Kidney (tissue), 14 donors: ENCODE data around the gene ZNF644. TPM values are rescaled to one million over a fixed set of nuclear protein-coding genes. Genes with fewer than 3 reads are reported as not detected.
"Not testable (repeated sequence)": the region's sequence is repeated elsewhere in the genome, so short reads cannot be mapped to it uniquely, and the experiment has no call there.

ENCODE experiments used
- DNase-seq, 5 donors: peaks; one replicate each; pipeline ENCODE4 v3.0.0-alpha.2; 2013 to 2020
- FAIRE-seq: peaks from 2 replicates; lab custom pipeline; 2012; peaks lifted over from hg19 to GRCh38; lab: Jason Lieb, UNC
- H3K27ac ChIP-seq, 2 donors: one replicate each; pipeline ENCODE4 v1.7.0; 2013; ENCODE audit warnings: low read depth in 2 of 2, low read length in 2 of 2, inconsistent platforms in 1 of 2
- H3K27me3 ChIP-seq: one replicate; pipeline ENCODE4 v1.7.1; 2013; ENCODE audit warnings: low read length, inconsistent platforms; ENCODE audit not compliant: control insufficient read depth, insufficient read depth
- H3K36me3 ChIP-seq, 3 donors: one replicate each; pipeline versions ENCODE4 v1.7.0 to v1.7.1; 2013; ENCODE audit warnings: low read length in 3 of 3, control low read depth in 1 of 3, inconsistent platforms in 1 of 3; ENCODE audit not compliant: insufficient read depth in 3 of 3, control insufficient read depth in 2 of 3
- H3K4me1 ChIP-seq, 3 donors: one replicate each; pipeline versions ENCODE4 v1.7.0 to v1.7.1; 2013; ENCODE audit warnings: low read length in 3 of 3, inconsistent platforms in 1 of 3, low read depth in 1 of 3; ENCODE audit not compliant: control insufficient read depth in 2 of 3, insufficient read depth in 2 of 3
- H3K4me3 ChIP-seq, 3 donors: one replicate each; pipeline versions ENCODE4 v1.7.0 to v1.8.1; 2013; ENCODE audit warnings: low read length in 3 of 3, control low read depth in 1 of 3, inconsistent platforms in 1 of 3
- H3K9ac ChIP-seq, 3 donors: one replicate each; pipeline versions ENCODE4 v1.7.0 to v1.7.1; 2013; ENCODE audit warnings: low read length in 3 of 3, control low read depth in 1 of 3, inconsistent platforms in 1 of 3
- H3K9me3 ChIP-seq, 3 donors: one replicate each; pipeline versions ENCODE4 v1.7.0 to v1.7.1; 2013; ENCODE audit warnings: low read length in 3 of 3, control low read depth in 1 of 3, inconsistent platforms in 1 of 3; ENCODE audit not compliant: control insufficient read depth in 2 of 3, insufficient read depth in 1 of 3
- intact Hi-C: fragments of 100-400 bp; cut with DNase I; formaldehyde crosslinking; loops from one replicate; pipeline ENCODE4 v1.11.1; 2022
- polyA plus RNA-seq: library from polyadenylated mRNA; stranded (reverse); fragments of 350-450 nt; fragmentation: Illumina TruSeq; extraction: RNeasy Lipid Tissue Mini Kit (QIAGEN cat#74804); gene quantifications from one replicate; pipeline ENCODE4 v1.2.3, GENCODE V29; 2014; ENCODE audit warnings: low read depth, low replicate concordance; ENCODE audit not compliant: insufficient read depth
- total RNA-seq: library from RNA; stranded (reverse); fragmentation: NEBNext Ultra II Directional; extraction: Animal tissue kit (Norgen Biotek cat#: 25700); gene quantifications from one replicate; pipeline ENCODE4 v1.2.1, GENCODE V29; 2021
- TF ChIP-seq, protein P1 (sequence below): IDR thresholded peaks from 3 replicates; pipeline ENCODE4 v1.5.1; 2012; ENCODE audit warnings: mild to moderate bottlenecking, moderate library complexity, borderline replicate concordance; ENCODE audit not compliant: insufficient read depth; ENCODE audit errors: extremely low read depth
- donor health status: control.
- donor health status: control.
- donor health status: control.
- donor health status: control.
- donor health status: control.
- donor health status: DM: yes; HTN: yes; CAD: no.
- donor health status: Normal renal cell carcinoma (clear cell type).

ZNF644 gene
- total and polyA plus RNA-seq, 2 donors from 2014 or later = 10.5 to 60.4 TPM

DNA sequence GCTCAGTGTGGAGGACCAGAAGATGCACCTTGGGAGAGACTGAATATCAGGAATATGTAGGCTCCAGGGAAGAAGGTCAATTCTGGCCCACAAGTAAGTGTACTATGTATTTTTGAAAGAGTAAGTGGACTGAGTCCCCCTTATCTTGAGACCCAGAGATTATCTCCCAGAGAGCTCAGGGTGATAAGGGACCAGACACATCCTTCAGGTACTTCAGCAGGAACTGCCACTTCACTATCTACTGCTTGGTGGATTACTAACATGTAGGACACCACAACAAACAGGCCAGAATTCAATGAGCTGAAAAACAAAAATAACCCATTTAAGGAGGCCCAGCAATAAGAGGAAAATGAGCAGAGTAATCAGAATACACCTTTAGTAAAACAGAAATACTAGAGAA lies 119.2 kb downstream of the ZNF644 start:
- Histone ChIP-seq H3K27ac (no peak overlapping the region), H3K4me3 (no peak overlapping the region), H3K4me1 (no peaks in the 10 kb centered on the region), H3K27me3 (no peaks in the 10 kb centered on the region), H3K9ac (no peak overlapping the region), H3K36me3 (no peaks in the 10 kb centered on the region), H3K9me3 (no peaks in the 10 kb centered on the region)
- TF ChIP-seq, protein P1, sequence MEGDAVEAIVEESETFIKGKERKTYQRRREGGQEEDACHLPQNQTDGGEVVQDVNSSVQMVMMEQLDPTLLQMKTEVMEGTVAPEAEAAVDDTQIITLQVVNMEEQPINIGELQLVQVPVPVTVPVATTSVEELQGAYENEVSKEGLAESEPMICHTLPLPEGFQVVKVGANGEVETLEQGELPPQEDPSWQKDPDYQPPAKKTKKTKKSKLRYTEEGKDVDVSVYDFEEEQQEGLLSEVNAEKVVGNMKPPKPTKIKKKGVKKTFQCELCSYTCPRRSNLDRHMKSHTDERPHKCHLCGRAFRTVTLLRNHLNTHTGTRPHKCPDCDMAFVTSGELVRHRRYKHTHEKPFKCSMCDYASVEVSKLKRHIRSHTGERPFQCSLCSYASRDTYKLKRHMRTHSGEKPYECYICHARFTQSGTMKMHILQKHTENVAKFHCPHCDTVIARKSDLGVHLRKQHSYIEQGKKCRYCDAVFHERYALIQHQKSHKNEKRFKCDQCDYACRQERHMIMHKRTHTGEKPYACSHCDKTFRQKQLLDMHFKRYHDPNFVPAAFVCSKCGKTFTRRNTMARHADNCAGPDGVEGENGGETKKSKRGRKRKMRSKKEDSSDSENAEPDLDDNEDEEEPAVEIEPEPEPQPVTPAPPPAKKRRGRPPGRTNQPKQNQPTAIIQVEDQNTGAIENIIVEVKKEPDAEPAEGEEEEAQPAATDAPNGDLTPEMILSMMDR = no peak
- DNase-seq = no peak
- no peak for FAIRE-seq
- intact Hi-C loops = no loop called here

DNA sequence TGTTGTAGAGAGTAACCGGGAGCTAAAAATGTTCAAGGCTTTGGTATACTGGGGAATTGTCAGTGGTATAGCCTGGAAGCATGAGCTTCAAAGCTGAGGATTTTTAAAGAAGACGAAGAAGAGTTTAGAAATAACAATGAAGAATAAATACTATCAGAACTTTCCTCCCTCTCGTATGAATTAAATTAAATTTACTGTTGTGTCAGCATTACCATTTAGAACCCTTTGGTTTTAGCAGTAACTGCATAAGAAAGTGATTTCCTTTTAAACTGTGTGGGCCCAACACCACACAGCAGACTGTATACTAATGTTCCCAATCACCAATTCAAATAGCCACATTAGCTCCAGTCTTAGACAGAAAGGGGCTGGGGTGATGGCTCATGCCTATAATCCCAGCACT lies 122.6 kb downstream of the ZNF644 start:
- no peaks in the 10 kb centered on the region for H3K4me1 ChIP-seq
- TF ChIP-seq, protein P1 = no peak
- H3K36me3 ChIP-seq = no peaks in the 10 kb centered on the region
- intact Hi-C loops = no loop called here
- H3K27ac ChIP-seq = no peak overlapping the region
- no peak for FAIRE-seq
- H3K9ac ChIP-seq = no peak overlapping the region
- no peak overlapping the region for H3K4me3 ChIP-seq
- no peak for DNase-seq
- no peaks in the 10 kb centered on the region for H3K27me3 ChIP-seq
- no peaks in the 10 kb centered on the region for H3K9me3 ChIP-seq

DNA sequence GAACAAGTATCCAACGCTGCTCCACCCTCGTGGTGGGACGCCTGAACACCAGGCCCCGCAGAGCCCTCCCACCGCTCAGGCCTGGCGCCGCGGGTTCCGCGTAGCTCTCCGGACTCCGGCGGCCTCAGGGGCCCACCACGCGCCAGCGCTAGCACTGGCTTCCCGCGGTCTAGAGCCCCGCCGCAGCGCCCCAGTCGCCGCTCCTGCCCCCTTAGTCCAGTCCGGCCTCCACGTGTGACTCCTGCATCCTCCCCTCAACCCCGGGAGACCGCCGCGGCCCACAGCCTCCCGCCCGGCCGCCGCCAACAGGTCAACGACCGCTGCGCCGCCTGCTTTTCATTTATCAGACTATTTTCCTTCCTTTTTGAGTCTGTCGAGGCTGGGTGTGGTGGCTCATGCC lies 128.2 kb downstream of the ZNF644 start:
- H3K27me3 ChIP-seq, FAIRE-seq, H3K27ac ChIP-seq, H3K4me1 ChIP-seq, H3K4me3 ChIP-seq, H3K36me3 ChIP-seq, intact Hi-C loops, H3K9me3 ChIP-seq, H3K9ac ChIP-seq: not testable (repeated sequence)
- DNase-seq = peak in 1 of 5 donors; percentile 42

DNA sequence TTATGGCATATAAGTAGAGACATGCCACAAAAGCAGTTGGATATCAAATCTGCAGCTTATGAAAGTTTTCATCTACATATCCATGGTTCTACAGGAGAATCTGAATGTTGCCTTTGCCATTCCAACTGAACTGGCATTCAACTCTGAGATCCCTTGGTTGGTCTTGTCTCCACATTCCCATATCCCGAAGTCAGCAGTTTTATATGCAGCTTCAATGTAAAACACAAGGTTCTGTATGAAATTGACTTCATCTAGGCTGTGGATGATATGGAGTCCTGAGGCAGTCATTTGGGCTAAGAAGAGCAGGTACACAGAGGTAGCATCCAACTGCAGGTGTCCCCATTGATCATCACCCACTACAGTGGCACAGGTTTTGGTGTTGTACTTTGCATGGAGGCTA lies 129.0 kb downstream of the ZNF644 start:
- intact Hi-C loops, FAIRE-seq, H3K4me3 ChIP-seq, H3K4me1 ChIP-seq, H3K36me3 ChIP-seq, H3K27ac ChIP-seq, H3K9me3 ChIP-seq, DNase-seq, H3K9ac ChIP-seq, H3K27me3 ChIP-seq: not testable (repeated sequence)

DNA sequence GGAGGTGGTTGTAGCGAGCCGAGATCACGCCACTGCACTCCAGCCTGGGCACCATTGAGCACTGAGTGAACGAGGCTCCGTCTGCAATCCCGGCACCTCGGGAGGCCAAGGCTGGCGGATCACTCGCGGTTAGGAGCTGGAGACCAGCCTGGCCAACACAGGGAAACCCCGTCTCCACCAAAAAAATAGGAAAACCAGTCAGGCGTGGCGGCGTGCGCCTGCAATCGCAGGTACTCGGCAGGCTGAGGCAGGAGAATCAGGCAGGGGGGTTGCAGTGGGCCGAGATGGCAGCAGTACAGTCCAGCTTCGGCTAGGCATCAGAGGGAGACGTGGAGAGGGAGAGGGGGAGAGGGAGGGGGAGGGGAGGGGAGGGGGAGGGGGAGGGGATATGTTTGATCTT lies 129.6 kb downstream of the ZNF644 start:
- peak in 1 of 5 donors; percentile 46 for DNase-seq
- H3K27ac ChIP-seq, H3K9me3 ChIP-seq, H3K9ac ChIP-seq, H3K4me1 ChIP-seq, H3K27me3 ChIP-seq, intact Hi-C loops, FAIRE-seq, H3K36me3 ChIP-seq, H3K4me3 ChIP-seq: not testable (repeated sequence)

DNA sequence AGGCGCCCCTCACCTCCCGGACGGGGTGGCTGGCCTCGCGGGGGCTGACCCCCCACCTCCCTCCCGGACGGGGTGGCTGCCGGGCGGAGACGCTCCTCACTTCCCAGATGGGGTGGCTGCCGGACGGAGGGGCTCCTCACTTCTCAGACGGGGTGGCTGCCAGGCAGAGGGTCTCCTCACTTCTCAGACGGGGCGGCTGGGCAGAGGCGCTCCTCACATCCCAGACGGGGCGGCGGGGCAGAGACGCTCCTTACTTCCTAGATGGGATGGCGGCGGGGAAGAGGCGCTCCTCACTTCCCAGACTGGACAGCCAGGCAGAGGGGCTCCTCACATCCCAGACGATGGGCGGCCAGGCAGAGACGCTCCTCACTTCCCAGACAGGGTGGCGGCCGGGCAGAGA lies 130.1 kb downstream of the ZNF644 start:
- H3K9ac ChIP-seq, H3K9me3 ChIP-seq, intact Hi-C loops, H3K27ac ChIP-seq, FAIRE-seq, H3K27me3 ChIP-seq, H3K36me3 ChIP-seq, H3K4me3 ChIP-seq, H3K4me1 ChIP-seq: not testable (repeated sequence)
- peak in 1 of 5 donors; percentile 62 for DNase-seq
